Measurements from ENCODE around the gene FBXO41.

The FBXO41 gene, protein sequence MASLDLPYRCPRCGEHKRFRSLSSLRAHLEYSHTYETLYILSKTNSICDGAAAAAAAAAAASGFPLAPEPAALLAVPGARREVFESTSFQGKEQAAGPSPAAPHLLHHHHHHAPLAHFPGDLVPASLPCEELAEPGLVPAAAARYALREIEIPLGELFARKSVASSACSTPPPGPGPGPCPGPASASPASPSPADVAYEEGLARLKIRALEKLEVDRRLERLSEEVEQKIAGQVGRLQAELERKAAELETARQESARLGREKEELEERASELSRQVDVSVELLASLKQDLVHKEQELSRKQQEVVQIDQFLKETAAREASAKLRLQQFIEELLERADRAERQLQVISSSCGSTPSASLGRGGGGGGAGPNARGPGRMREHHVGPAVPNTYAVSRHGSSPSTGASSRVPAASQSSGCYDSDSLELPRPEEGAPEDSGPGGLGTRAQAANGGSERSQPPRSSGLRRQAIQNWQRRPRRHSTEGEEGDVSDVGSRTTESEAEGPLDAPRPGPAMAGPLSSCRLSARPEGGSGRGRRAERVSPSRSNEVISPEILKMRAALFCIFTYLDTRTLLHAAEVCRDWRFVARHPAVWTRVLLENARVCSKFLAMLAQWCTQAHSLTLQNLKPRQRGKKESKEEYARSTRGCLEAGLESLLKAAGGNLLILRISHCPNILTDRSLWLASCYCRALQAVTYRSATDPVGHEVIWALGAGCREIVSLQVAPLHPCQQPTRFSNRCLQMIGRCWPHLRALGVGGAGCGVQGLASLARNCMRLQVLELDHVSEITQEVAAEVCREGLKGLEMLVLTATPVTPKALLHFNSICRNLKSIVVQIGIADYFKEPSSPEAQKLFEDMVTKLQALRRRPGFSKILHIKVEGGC

GRCh38 chr2:73284296-73285158 is at the start of gene FBXO41:
Gene FBXO41 (minus strand): TSS chr2:73284478. CDS start chr2:73269630, 14,848 bp downstream.
- DNase-seq (ENCODE audit: low spot score) = peak; percentile 56

DNA sequence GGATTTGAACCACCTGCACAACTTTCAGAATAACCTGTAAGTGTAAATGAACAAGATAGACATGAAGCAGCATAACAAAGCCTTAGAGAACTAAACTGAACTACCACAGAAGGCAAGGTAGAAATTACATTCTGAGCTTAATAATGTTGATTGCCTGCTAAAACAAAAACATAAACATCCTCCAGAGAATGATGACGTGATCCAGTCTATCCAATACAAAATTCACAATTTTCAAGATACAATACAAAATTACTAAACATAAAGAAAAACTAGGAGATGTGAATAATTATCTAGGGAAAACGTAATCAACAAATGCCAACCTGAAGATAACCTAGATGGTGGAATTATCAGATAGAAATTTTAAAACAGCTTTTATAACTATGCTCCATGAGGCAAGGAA is 49.8 kb upstream of the FBXO41 start:
- no peak for DNase-seq (ENCODE audit: low spot score)

- no peak for DNase-seq (ENCODE audit: low spot score)
Measured at GRCh38 chr2:73333564-73333963, 49.3 kb upstream of the FBXO41 start.

DNA sequence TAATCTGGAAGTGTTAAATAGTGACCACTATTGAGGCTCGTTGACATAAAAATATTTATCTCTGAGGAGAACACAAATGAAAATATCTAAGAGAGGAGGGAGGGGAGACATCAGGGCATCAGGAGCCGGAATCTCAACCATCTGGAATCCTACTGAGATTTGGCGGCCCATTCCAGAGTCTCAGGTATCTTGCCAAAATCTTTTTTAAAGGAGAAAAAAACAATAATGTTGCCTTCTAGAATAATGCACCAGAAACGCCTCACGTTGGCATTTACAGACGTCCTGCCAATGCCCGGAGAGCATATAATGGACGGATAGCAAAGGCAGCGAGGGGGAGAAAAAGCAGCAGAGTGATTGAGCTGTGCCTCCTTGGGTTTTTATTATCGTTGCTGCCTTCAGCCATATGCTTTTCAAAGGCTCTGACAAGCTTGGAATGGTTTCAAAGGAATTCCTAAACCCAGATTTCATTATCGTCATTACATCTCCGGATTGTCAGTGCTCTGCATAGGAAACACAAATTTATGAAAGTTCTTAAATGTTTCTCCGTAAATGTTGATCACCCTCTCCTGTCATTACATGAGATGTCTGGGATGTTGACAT is 39.9 kb upstream of the FBXO41 start:
- DNase-seq (ENCODE audit: low spot score) = no peak

GRCh38 chr2:73323551-73323950 is 39.3 kb upstream of the FBXO41 start:
- no peak for DNase-seq (ENCODE audit: low spot score)

DNA sequence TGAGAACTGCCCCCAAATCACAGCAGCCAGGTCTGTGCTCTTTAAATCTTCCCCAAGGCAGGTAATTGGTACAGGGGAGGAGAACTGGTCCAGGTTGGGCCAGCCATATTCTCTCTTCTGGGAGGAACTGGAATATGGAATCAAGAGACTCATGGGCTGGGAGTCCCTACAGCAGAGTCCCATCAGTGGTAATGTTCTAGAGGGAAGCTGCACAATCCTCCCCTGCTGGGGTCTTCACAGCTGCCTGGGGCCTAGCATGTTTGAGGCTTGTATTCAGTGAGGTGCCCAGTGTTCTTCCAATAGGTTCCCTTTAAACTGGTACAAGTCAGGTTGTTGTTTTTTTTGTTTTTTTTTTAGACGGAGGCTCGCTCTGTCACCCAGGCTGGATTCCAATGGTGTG is 30.2 kb upstream of the FBXO41 start:
- no peak for DNase-seq (ENCODE audit: low spot score)

DNA sequence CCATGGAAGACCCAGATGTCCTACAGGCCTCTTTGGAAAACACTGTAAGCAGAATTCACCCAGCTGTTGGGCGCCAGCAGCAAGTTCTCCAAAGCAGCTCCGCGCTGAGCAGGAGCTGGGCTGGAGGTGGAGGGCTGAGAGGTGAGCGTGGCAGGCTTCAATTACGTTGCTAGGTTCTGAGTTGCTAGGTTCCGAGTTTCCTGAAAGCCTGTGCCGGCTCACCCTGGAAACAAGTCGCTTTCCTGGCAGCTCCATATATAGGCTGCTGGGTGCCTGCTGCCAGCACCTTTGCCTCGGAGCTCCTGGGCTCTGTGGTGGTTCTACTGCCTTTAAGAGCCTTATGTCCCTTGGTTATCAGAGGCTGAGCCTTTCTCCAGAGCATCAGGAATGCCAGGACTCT is 23.4 kb upstream of the FBXO41 start:
- DNase-seq (ENCODE audit: low spot score) = no peak

GRCh38 chr2:73301636-73302035 is 17.4 kb upstream of the FBXO41 start:
- no peak for DNase-seq (ENCODE audit: low spot score)

GRCh38 chr2:73300926-73301325 is 16.6 kb upstream of the FBXO41 start:
- no peak for DNase-seq (ENCODE audit: low spot score)

DNA sequence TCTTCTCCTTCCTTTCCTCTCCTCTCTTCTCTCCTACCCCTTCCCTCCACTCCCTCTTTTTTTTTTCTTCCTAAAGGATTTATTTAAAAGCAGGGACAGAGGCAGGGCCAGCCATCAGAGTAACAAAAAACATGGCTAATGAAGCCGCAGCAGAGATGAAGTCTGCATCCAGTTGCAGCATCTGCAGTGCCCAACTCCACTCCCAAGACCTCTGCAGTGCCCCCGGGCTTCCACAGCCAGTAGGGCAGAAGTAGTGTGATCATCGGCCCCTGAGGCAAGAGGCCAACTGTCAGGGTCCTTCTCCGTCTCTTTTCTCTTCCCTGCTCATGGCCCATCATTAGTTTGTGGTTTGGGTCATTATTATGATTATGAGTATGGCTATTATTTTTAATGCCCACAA is 13.3 kb upstream of the FBXO41 start:
- no peak for DNase-seq (ENCODE audit: low spot score)

GRCh38 chr2:73297151-73297559 is 12.9 kb upstream of the FBXO41 start:
- DNase-seq (ENCODE audit: low spot score) = no peak

DNA sequence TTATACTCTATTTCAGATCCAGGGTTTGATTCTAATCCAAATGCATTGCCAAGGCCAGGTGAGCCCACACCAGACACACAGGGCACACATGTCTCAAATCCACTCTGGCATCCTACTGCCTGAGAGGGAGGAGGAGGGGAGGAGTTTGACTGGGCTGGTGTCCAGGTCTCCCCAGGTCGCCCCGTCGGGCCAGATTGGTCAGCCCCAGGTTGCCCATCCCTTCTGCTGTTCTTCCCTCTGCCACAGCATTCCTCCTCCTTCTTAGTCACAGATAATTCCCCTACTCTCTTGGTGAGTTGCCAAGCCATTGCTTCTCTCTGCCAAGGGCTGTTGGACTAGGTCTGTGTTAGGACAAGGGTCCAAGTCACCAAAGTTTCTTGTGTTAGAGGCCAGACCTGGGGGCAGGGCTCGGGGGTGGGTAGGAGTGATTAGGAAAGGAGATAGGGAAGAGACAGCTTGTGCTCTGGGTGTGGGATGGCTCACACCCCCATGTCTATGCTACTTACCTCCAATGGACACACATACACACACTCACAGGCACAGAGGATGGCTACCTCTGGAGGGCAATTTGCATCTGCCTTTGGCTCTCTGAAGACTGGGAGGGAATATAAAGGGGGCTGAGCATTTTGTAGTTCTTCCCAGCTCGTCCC is 11.6 kb upstream of the FBXO41 start:
- DNase-seq (ENCODE audit: low spot score) = no peak

DNA sequence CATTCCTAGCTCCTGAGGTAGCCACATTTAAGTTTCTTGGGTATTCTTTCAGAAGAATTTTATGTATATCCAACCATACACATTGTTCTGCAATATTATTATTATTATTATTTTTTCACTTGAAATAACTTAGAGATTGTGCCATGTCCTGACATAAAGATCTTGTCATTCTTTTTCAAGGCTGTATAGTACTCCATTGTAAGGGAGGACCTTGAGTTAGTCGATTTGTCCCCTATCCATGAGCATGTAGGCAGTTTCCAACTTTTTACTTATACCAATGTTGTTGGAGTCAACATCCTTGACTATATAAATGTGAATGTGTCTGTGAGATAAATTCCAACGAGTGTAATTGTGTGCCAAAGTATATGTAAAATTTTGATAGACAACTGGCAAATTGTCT is 10.0 kb upstream of the FBXO41 start:
- DNase-seq (ENCODE audit: low spot score) = no peak

- peak; percentile 89 for DNase-seq (ENCODE audit: low spot score)
Measured at GRCh38 chr2:73293534-73294171, 9.4 kb upstream of the FBXO41 start, which contains the start of gene EGR4. Gene EGR4 (minus strand): TSS chr2:73293548. CDS start chr2:73293317, 231 bp downstream.

DNA sequence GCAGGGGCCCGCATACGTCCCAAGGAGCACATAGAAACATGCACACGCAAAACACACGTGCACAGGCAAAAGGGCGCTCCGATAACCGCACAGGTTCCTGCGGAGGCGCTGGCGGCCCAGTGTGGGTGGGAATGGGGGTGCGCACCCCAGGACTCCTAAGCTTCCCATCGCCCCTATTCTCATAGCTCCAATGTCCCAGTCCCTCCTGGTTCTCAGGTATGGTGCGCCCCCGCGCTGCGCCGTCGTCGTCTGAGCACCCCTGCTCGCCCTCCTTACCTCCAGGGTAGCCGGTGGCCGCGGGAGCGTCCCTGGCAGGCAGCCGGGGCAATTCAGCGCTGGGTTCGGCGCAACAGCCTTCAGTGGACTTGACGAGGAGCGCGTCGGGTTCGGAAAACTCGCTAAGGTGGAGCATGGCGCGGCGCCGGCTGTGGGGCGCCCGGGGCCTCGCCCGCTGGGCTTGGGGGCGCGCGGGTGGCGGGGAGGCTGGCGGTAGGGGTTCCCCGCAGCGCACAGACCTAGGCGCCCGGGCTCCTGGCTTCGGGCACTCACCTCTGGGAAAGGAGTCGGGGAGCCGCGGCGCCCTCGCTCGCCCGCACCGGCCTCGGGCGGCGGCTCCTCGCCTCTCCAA is 8.7 kb upstream of the FBXO41 start:
- DNase-seq (ENCODE audit: low spot score) = no peak

- DNase-seq (ENCODE audit: low spot score) = no peak
Measured at GRCh38 chr2:73292316-73292905, 8.1 kb upstream of the FBXO41 start.

DNA sequence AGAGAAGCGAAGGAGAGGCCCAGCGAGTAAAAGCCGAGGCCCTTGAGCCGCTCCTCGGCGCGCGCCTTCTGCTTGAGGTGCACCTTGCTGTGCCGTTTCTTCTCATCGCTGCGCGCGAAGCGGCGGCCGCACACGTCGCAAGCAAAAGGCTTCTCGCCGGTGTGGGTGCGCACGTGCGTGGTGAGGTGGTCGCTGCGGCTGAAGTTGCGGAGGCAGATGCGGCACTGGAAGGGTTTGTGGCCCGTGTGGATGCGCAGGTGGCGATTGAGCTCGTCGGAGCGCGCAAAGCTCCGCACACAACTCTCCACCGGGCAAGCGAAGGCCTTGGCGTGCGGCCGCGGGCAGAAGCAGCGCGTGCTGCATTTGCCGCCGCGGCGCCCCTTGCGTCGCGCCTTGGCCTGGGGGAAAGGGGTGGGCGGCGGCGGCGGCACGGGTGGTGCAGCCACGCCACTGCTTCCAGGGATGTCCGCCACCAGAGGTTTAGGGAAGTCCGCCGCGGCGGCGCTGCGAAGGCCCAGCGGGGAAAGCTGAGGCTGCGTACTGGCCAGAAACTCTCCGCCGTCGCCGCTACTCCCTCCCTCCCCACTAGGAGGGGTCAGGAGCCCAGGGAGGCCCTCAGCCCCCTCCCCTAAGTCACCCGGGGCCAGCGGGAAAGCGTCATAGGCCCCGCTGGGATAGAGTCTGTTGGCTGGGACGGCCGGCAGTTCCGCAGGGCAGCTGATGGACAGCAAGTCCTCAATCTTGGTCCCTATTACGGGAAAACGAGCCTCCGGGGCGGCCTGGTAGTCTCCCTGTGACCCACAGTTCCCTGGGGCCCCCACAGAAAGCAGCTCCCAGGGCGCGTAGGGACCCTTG is 7.4 kb upstream of the FBXO41 start:
- no peak for DNase-seq (ENCODE audit: low spot score)

DNA sequence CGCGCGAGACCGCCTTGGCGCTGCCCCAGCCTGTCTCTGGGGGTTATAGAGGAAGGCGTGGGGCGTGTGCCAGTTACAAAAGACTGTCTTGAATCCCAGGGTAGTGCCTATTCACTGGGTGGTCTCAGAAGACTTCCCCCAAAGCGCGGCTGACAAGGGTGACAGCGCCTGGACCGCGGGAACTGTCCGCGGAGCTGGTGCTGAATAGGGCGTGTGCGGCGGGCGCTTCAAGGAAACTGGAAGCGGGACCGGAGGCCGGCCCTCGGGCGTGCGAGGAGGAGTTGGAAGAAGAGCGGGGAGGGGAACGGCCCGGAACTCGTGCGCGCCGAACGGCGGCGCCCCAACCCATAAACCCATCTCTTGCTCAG is 6.8 kb upstream of the FBXO41 start:
- peak; percentile 49 for DNase-seq (ENCODE audit: low spot score)
